HG02610 (cell line): ENCODE results near the gene PARP8.
"Not testable (repeated sequence)": the region's sequence is repeated elsewhere in the genome, so short reads cannot be mapped to it uniquely, and the experiment has no call there.

Experiments used
- ATAC-seq: cut with Tn5 transposase; IDR thresholded peaks from one replicate; pipeline ENCODE4 v1.9.1; 2021; ENCODE audit warnings: mild to moderate bottlenecking, moderate library complexity; ENCODE audit not compliant: unreplicated experiment

Gene PARP8

DNA sequence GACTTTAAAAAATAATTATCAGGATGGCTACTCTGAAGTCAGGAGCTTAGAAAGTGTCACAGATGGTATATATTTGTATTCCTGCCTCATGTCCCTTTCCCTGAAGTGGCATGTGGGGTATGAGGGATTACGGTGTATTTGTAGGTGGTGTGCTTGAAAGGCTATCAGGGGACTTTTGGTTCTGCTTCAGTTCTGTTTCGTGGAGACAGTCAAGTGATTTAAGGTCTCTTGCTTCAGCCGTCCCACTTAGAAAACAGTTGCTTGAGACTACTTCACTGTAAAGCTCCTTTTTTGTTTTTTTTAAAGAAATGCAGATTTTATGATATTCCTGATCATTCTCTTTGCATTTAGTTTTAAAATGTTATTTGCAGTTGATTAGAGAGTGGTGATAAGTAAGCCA lies 18.3 kb downstream of the PARP8 start:
- peak; percentile 69 for ATAC-seq

DNA sequence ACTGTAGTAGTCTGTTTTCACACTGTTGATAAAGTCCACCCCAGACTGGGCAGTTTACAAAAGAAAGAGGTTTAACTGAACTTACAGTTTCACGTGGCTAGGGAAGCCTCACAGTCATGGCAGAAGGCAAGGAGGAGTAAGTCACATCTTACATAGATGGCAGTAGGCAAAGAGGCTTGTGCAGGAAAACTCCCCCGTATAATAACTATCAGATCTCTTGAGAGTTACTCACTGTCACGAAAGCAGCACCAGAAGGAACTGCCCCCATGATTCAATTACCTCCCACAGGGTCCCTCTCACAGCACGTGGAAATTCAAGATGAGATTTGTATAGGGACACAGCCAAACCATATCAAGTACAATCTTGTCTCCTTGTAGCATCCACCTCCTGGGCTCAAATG lies 21.1 kb downstream of the PARP8 start:
- no peak for ATAC-seq

- ATAC-seq, result peak; percentile 71
Measured at GRCh38 chr5:50691399-50692016, 25.1 kb downstream of the PARP8 start.

GRCh38 chr5:50694027-50694590 lies 27.7 kb downstream of the PARP8 start:
- no peak for ATAC-seq

- ATAC-seq, result not testable (repeated sequence)
Measured at GRCh38 chr5:50694626-50695025, 28.2 kb downstream of the PARP8 start.

DNA sequence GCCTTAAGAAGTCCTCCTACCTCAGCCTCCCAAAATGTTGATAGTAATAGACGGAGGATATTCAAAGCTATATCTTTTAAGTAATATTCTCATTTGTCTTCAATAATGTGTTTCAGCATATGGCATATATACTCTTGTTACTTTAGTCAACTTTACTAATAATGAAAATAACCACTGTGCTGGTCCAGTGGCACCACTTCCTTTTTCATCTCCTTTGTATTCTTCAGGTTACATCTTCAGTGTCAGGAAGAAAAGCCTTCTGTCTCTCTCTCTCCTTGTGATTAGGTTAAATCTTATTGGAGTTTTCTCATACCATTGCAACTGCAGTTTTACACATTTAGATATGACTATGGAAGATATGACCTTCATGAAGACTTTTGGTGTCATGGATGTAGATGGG lies 31.3 kb downstream of the PARP8 start:
- peak; percentile 88 for ATAC-seq

DNA sequence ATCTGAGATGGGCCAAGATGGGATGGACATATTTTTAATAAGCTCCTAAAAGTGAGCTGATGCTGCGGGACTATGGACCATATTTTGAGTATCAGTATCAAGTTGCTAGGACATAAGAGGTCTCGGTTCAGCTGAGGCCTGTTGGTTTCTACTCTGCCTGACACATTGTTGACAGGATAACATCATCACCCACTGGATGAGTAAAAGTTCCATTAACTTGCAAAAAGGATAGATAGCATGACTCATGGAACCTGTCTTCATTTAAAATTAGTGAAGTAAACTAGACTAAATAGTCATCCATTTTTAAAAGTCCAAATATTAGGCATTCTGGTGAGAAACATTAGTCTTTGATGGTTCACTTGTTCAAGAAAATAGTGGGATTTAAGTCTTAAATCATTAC lies 33.3 kb downstream of the PARP8 start:
- no peak for ATAC-seq

DNA sequence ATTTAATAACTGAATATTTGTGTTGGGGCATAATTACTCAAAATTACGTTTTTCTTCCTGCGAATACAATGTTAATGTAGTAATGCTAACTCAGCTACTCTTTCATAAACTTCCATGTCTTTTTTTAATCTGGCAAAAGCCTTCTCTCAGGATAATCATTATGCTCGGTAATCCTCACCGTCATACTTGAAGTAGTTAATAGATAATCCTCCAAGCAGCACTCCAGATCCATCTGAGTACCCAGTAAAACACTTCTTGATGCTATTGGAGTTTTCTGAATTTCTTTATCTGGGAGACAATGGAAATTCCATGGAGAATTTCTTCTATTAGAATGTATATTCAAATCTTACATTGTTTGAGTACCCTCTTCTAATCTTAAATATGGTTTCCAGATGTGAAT lies 34.3 kb downstream of the PARP8 start:
- ATAC-seq, result no peak

DNA sequence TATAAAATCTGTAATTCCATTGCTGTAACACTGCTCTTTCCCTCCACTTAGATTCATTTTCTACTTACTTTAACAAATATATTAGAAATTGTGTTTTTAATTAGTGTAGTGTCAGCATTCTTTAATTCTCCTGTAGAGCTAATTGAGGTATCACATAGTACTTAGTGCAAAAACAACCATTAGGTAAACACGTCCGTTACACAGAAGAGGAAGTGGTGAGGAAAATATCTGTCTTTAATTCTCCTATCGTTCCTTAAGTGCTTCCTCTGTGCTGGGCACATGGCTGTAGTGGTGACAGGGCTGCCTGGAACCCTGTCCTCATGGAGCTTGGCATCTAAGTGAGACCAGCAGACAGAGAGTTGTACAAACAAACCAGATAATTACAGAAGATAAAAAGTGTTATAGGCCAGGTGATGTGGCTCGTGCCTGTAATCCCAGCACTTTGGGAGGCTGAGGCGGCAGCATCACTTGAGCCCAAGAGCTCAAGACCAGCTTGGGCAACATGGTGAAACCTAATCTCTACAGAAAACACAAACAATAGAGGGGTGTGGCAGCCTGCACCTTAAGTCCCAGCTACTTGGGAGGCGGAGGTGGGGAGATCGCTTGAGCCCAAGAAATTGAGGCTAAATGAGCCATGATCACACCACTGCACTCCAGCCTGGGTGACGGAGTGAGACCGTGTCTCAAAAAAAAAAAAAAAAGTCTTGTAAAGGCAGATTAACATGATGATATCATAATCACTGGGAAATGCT lies 36.4 kb downstream of the PARP8 start:
- ATAC-seq, result no peak

- ATAC-seq, result no peak
Measured at GRCh38 chr5:50703367-50703666, 36.9 kb downstream of the PARP8 start.

GRCh38 chr5:50704730-50705129 lies 38.3 kb downstream of the PARP8 start:
- ATAC-seq, result no peak

- no peak for ATAC-seq
Measured at GRCh38 chr5:50709471-50709870, 43.0 kb downstream of the PARP8 start.

GRCh38 chr5:50710838-50711237 lies 44.4 kb downstream of the PARP8 start:
- ATAC-seq, result peak; percentile 6

DNA sequence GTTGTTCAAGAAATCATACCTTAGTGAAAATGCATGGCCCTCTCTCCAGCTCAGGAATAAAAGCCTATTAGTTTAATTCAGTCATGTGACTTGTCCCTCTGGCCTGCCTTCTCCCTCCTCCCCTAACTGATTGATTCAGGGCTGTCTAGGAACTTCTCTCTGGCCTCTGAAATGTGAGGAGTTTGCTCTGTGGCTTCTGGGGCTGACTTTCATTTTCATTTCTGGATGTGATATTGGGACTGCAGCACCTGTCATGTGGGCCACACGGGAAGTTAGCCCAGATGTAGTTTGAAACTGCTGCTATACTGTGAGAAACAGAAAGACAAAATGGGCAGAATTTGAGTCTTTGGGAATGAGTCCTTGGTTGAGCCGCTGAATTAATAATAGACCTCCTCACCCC lies 44.8 kb downstream of the PARP8 start:
- ATAC-seq, result peak; percentile 96

DNA sequence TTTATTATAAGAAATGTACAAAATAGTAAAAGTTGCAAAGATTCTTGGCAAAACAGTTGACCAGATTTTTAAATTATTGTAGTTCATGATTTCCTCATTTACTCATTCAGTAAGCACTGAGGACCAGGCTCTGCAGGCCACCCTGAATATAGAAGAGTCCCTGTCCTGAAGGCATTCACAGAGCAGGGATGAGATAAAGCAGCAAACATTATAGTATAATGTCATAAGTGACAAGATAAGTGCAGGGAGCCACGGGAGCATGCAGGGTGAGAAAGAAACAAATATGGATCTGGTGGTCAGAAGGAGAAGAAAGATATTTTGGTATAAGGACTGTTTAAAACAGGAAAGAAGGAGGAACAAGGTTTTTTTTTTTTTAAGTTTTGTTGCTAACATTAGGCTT lies 46.0 kb downstream of the PARP8 start:
- ATAC-seq, result no peak

DNA sequence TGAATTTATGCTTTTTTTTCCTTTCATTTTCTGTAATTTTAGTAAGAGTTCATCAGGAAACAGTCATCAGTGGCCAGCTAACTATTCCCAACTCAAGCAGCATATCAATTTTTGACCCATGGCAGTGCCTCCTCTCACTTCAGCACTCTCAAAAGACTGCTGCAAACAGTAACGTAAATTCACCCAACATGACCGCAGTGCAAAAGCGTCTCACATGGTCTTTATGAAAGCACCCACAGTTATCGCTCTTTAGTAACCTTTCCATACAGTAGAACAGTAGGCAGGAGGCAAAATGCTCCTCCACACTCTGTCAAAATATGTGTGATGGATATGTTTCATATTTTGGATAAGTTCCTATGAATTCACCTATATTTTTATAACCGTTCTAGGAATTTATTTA lies 48.6 kb downstream of the PARP8 start:
- ATAC-seq, result no peak

- no peak for ATAC-seq
Measured at GRCh38 chr5:50716134-50716533, 49.7 kb downstream of the PARP8 start.

GRCh38 chr5:50717651-50718050 lies 51.2 kb downstream of the PARP8 start:
- ATAC-seq, result no peak

- ATAC-seq, result no peak
Measured at GRCh38 chr5:50720061-50720710, 53.7 kb downstream of the PARP8 start.

DNA sequence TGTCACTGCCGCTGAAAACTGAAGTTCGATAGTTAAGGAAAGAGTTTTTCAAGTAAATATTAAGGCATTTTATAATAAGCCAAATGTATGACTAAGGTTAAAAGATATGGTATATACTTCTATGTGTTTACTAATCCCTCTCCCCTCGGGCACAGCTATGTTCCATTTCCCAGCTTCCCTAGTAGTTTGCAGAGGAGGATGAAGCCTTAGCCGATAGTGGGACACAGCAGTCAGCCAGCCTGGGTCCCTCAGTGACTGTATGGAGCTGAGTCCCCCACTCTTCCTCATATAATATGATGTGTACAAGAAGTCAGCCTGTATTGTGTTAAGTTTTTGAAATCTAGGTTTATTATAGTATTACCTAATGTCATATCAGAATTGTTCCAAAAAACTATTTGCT lies 55.8 kb downstream of the PARP8 start:
- ATAC-seq, result no peak

DNA sequence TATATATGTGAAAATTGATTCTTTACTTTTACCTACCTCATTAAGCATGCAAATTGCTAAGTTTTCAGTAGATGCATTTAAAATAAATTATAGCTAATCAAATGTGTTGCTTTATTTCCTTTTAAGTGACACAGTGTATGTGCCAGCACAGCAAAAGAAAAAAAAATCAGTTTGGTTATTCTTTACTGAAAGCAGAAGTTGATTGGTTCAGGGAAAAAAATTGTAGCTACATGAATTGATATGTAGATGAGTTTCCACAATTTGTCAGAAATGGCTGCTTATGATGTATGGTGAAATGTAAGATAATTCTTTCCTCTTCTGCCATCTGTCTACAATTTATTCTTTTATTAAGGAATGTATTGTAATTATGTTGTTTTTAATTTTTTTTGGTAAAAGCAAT lies 57.8 kb downstream of the PARP8 start:
- ATAC-seq, result no peak

- no peak for ATAC-seq
Measured at GRCh38 chr5:50725800-50726474, 59.5 kb downstream of the PARP8 start.
